Effector memory CD4-positive, alpha-beta T cell (primary cell): ENCODE measurements around the gene PDXDC1.
"Not testable (repeated sequence)": the region's sequence is repeated elsewhere in the genome, so short reads cannot be mapped to it uniquely, and the experiment has no call there.

Experiments used
- DNase-seq, 3 donors: peaks; one replicate each; pipeline ENCODE4 v3.0.0-alpha.2; 2020
- H3K27ac ChIP-seq: 2 replicates; pipeline ENCODE4 v1.7.0; 2013; ENCODE audit warnings: mild to moderate bottlenecking, low read length, moderate library complexity; ENCODE audit not compliant: insufficient read depth, poor library complexity, severe bottlenecking
- H3K27me3 ChIP-seq: replicated peaks from 2 replicates; pipeline ENCODE4 v1.7.0; 2013; ENCODE audit warnings: mild to moderate bottlenecking, low read length; ENCODE audit not compliant: insufficient read depth, control insufficient read depth, poor library complexity, severe bottlenecking
- H3K36me3 ChIP-seq: 2 replicates; pipeline ENCODE4 v1.7.0; 2013; ENCODE audit warnings: mild to moderate bottlenecking, low read length, moderate library complexity; ENCODE audit not compliant: control insufficient read depth, insufficient read depth
- H3K4me1 ChIP-seq: 2 replicates; pipeline ENCODE4 v1.7.0; 2013; ENCODE audit warnings: low read length, mild to moderate bottlenecking; ENCODE audit not compliant: control insufficient read depth, insufficient read depth, poor library complexity, severe bottlenecking
- H3K4me3 ChIP-seq: 2 replicates; pipeline ENCODE4 v1.7.0; 2013; ENCODE audit warnings: low read length, low read depth, mild to moderate bottlenecking; ENCODE audit not compliant: insufficient read depth, poor library complexity, severe bottlenecking
- H3K9me3 ChIP-seq: 2 replicates; pipeline ENCODE4 v1.7.0; 2013; ENCODE audit warnings: mild to moderate bottlenecking, low read length, moderate library complexity; ENCODE audit not compliant: control insufficient read depth

Gene PDXDC1

GRCh38 chr16:14955546-14956231, 19.1 kb upstream of the PDXDC1 start:
- DNase-seq = no peak
- Histone ChIP-seq H3K27me3 (no peaks in the 10 kb centered on the region), H3K4me1 (no peaks in the 10 kb centered on the region), H3K9me3 (no peaks in the 10 kb centered on the region), H3K27ac (no peak overlapping the region), H3K36me3 (no peaks in the 10 kb centered on the region), H3K4me3 (no peak overlapping the region)

GRCh38 chr16:14957576-14958322, 17.1 kb upstream of the PDXDC1 start:
- Histone ChIP-seq H3K4me3 (no peak overlapping the region), H3K27me3 (no peaks in the 10 kb centered on the region), H3K9me3 (no peaks in the 10 kb centered on the region), H3K36me3 (no peaks in the 10 kb centered on the region), H3K4me1 (no peaks in the 10 kb centered on the region), H3K27ac (no peak overlapping the region)
- DNase-seq = no peak

- Histone ChIP-seq H3K27me3 (no peaks in the 10 kb centered on the region), H3K4me3 (no peak overlapping the region), H3K4me1 (no peaks in the 10 kb centered on the region), H3K9me3 (peaks cover 1% of the 10 kb centered on the region), H3K36me3 (no peaks in the 10 kb centered on the region), H3K27ac (no peak overlapping the region)
- no peak for DNase-seq
These were observed 16.6 kb upstream of the PDXDC1 start for GRCh38 chr16:14958323-14958600.

GRCh38 chr16:14958970-14959369, 15.9 kb upstream of the PDXDC1 start:
- Histone ChIP-seq H3K4me3 (no peak overlapping the region), H3K27me3 (no peaks in the 10 kb centered on the region), H3K27ac (no peak overlapping the region), H3K36me3 (no peaks in the 10 kb centered on the region), H3K4me1 (no peaks in the 10 kb centered on the region), H3K9me3 (peaks cover 5% of the 10 kb centered on the region)
- no peak for DNase-seq

- Histone ChIP-seq H3K27ac (no peak overlapping the region), H3K4me3 (no peak overlapping the region), H3K36me3 (no peaks in the 10 kb centered on the region), H3K4me1 (no peaks in the 10 kb centered on the region), H3K9me3 (peaks cover 5% of the 10 kb centered on the region), H3K27me3 (no peaks in the 10 kb centered on the region)
- no peak for DNase-seq
These were observed 13.2 kb upstream of the PDXDC1 start for GRCh38 chr16:14961405-14962186.

GRCh38 chr16:14963281-14964173, 11.3 kb upstream of the PDXDC1 start:
- H3K27ac ChIP-seq = no peak overlapping the region
- H3K9me3 ChIP-seq = peaks cover 5% of the 10 kb centered on the region
- H3K36me3 ChIP-seq = no peaks in the 10 kb centered on the region
- no peak for DNase-seq
- no peak overlapping the region for H3K4me3 ChIP-seq
- H3K4me1 ChIP-seq = no peaks in the 10 kb centered on the region
- H3K27me3 ChIP-seq = no peaks in the 10 kb centered on the region

GRCh38 chr16:14965328-14965727, 9.5 kb upstream of the PDXDC1 start:
- Histone ChIP-seq H3K36me3 (no peaks in the 10 kb centered on the region), H3K27ac (no peak overlapping the region), H3K27me3 (no peaks in the 10 kb centered on the region), H3K4me1 (no peaks in the 10 kb centered on the region), H3K4me3 (no peak overlapping the region), H3K9me3 (peaks cover 5% of the 10 kb centered on the region)
- DNase-seq = no peak

GRCh38 chr16:14969795-14970194, 5.0 kb upstream of the PDXDC1 start:
- not testable (repeated sequence) for H3K27ac ChIP-seq, H3K36me3 ChIP-seq, H3K4me3 ChIP-seq, H3K9me3 ChIP-seq, H3K4me1 ChIP-seq, DNase-seq, H3K27me3 ChIP-seq

- not testable (repeated sequence) for H3K27ac ChIP-seq, H3K4me1 ChIP-seq, H3K4me3 ChIP-seq, H3K9me3 ChIP-seq, DNase-seq, H3K27me3 ChIP-seq, H3K36me3 ChIP-seq
These were observed 3.1 kb upstream of the PDXDC1 start for GRCh38 chr16:14971621-14972228.
